Activated CD8-positive, alpha-beta memory T cell treated with anti-CD3 and anti-CD28 coated beads for 4 hours (primary cell): Measurements from ENCODE around the gene ZBTB7C.

Source experiments
- DNase-seq, 2 donors: peaks; one replicate each; pipeline ENCODE4 v3.0.0-alpha.2; 2020; ENCODE audit warnings: low read depth in 2 of 2

The ZBTB7C gene

DNA sequence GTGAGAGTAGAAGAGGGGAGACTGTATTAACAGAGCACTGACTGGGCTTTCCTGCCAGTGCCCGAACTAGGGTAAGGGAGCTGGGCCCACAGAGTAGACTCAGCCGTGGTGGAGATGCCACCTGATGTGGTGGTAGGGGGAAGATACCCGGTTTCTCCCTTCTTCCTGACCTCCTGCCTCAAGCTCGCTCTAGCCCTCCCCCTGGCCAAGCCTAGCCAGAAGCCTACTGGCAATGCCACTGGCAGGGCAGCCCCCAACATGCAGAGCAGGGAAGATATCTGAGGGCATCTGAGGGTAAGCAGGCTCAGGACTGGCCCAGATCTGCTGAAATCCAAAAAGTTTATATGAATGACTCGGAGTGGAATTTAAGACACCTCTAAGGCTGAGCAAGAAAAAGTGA is 316.1 kb downstream of the ZBTB7C start:
- no peak for DNase-seq

DNA sequence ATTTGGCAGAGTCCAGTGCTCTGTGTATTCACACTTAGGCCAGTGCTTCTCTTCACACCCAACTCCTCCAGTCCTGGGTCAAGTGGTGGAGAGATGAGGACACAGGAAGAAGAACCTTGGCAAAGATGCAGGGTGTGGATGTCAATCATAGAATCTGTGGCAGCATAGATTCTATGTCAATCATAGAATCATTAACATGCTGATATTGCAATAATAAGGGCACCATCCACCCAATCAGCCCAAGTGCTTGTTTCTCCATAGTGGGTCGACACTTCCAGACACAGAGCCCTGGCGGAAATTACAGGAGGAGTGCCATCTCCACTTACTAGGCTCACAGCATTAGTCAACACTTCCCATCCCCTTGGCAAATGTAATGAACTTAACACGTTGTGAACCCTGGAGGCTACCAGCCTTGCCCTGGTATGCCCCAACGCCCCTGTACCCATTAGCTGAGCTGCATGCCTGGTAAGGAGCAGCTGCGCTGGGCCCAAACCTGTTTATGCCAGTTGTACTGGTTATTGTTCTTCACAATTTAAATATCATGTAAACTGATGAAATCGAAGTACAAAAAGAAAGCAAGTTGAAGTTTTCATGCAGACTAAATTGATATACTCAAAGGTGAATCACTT is 317.2 kb downstream of the ZBTB7C start:
- no peak for DNase-seq

DNA sequence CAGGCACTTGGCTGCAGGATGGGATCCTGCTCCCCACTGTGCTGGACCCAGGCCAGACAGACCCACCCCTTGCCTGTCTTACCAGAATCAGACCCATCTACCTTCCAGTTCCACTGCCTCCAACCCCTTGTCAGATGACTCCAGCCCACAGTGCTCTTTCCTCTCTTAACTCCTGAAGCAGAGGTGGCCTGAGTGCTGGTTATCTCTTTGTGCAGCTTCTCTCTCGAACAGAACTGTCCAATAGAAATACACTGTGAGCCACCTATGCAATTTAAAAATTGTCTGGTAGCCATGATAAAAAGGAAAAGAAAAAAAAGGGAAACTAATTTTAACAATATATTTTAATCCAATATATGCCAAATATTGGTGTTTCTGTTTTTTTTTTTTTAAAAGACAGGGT is 318.5 kb downstream of the ZBTB7C start:
- no peak for DNase-seq

DNA sequence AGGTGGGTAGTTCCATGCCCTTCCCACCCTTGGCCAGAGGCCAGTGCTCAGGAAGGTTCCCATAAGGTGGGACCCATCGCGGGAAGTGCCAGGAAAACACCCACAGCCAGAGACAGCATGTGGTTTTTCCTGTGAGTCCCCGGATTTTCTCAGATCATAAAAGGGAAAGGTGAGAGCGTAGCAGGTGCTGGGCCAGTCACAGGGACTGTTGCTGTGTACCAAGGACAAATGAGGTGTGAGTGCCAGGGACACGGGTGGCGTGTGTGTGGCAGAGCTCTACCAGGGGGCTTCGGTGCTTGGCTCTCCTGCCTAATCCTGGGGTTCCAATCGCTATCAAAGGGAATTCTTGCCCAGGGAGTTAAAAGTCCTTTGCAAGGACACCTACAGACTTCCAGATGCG is 319.2 kb downstream of the ZBTB7C start:
- DNase-seq: no peak

DNA sequence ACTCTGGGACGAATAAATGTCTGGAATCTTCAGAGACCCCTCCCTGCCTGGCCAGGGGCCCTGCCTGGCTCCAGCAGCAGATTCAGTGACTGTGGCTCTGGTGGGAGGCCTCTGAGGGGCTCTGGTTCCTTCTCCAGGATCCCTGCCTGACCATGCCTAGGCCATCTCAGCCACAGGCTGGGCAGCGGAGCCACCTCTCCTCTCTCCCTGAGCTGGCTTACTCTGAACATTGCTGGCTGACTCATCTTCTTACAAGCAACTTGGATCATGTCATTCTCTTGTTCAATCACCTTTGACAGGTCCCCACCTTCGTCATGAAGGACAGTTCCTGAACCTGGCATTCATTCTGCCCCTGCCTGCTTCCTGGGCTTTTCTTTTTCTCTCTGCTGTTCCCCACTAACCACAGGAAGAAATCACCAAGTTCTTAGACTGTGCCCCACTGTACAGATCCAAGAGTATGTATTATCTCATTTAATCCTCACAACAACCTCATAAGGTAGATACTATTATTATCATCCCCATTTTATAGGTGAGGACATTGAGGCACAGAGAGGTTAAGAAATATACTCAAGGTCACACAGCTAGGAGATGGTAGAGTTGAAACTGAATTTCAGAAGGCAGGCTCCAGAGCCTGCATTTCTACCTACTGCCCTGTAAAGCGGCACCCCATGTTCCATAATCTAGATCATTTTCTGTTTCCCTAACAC is 323.2 kb downstream of the ZBTB7C start:
- DNase-seq: no peak

DNA sequence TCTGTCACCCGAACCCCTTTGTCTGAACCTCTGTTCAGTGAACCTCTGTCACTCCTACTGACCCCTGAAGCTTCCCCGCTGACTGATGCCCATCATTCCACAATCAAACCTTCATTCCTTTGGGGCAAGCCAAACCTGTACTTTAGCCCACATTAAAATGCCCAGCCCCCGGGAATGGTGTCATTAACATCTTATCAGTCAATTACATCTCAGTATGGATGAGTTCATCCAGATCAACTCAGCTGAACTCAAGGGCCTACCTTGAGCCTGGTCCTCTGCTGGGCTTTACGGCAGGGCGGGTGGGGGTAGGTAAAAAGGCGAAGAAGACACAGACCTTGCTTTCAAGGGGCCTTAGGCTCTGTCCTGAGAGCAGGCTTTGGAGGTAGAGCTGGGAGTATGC is 324.3 kb downstream of the ZBTB7C start:
- no peak for DNase-seq

DNA sequence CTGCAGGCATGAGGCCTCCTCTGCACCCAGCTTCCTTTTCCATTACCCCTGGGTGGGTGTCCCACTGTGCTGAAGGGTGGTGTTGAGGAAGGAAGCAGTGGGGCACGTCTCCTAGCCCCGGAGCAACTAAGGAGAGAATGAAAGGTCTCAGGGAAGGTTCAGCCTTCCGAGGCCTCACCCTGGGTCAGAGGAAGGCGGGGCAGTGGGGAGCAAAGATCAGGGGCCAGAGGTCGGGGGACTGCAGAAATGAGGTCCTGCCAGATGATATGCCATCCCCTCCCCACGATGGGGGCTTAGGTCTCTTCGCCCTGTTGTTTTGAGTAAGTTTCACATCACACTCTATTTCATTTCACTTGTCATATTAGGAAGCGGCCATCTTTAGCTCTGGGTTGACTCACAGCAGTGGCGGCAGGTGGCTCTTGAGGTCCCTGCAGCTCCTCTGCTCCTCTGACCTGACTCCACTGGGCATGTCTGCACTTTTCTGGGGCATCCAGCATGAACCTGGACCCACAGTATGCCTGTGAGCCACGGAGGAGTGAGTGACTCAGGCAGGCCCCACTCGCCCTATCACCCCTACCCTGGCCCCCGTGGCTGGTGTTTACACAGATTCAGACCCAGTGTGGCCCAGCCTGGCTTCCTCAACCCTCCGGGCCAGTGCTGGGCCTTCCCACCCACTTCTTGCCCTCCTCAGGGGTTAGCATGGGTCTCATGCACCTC is 325.0 kb downstream of the ZBTB7C start:
- no peak for DNase-seq

DNA sequence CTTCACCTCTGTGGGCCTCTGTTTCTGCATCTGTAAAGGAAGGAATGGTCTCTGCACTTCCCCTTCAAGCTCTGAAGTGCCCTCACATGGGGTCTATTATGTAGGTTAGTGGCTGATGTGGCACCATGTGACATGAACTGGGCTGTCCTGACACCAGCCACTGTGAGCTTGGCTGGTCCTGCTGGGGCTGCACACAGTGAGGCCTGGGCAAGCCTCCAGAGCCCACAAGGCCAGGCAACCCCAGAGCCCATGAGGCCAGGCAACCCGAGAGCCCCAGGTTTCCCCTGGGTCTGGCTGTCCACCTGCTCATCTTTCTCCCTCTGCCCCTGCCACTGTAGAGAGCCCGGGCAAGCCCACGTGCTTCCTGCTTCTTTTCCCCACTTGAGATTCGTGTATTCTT is 328.6 kb downstream of the ZBTB7C start:
- no peak for DNase-seq

DNA sequence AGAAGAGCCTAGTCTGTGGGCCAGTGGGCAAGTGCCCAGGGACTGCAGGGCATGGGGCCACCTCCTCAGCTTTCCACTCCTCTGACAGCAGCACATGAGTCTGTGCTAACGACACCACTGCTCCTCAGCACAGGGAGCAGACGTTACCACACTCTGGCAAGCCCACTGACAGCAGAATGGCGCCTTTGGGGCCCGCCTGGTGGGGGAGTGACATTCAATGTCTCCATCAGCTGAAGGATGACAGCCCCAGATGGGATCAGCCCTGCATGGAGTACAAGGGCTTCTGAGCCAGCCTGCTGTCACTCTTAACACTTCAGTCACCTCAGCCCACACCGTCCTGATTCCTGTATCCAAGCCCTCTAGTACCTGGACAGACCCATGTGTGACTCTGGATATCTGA is 329.3 kb downstream of the ZBTB7C start:
- DNase-seq: no peak

DNA sequence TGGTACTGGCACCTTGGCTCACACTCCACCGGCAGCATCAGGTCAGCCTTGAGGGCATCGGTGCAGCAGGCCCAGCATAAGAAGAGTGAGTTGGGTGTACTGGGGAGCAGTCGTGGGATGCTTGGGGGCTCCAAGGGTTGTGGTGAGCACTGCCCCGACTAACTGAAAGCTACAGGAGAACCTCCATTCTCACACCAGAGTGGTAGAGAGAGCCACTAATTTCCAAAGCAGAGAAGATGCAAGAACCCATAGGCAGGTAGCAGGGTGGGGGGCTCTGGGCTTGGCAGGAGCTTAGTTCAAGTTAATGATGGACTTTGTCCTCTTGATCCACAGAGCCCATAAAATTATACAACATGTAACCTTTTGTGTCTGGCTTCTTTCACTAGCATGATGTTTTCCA is 330.7 kb downstream of the ZBTB7C start:
- no peak for DNase-seq

DNA sequence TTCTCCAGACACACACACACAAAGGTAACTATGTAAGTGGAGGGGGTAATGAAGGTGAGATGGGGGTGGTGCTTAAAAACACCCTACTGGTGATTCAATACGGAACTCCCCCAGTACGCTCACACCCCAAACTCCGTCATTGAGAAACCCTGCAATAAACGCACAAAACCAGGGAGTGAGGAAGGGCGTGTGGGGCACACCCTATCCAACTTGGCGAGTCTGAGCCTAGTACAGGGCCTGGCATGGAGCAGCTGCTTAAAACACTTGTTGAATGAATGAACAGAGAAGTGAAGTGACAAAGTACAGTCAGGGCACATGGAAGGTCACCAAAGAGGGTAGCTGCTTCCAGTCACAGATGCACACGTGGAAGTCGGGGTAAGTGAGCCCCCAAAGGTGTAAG is 331.9 kb downstream of the ZBTB7C start:
- no peak for DNase-seq

DNA sequence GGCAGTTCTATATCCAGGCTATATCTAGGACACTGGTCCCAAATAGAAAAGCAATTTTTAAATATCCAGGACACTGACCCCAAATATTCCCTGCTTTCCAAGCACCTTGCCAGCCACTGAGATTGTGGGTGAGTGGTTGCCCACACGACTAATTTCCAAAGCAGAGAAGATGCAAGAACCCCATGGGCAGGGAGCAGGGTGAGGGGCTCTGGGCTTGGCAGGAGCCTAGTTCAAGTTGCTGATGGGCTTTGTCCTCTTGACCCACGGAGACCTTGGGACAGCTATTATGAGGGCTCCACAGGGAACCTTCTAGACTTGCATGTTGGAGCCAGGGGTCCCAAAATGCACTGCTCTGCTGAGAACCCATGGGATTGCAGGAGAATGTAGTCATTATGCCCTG is 332.7 kb downstream of the ZBTB7C start:
- DNase-seq: no peak

DNA sequence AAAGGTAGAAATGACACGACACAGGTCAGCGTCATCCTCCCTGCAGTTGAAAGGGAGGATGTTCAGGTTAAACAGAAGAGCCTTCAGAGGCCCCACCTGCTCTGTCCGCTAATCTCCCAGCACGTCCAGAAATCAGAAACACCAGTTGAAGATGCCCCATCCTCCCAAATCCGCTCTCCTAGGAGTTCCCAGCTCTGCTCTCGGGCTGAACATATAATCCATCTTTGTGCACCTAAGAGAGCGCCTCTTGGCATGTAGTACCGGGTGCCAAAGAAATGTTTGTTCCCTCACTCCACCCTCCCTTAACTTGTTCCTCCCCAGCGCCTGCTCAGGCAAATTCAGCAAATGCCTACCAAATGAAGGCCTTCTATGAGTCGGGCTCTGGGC is 333.5 kb downstream of the ZBTB7C start:
- DNase-seq: no peak

DNA sequence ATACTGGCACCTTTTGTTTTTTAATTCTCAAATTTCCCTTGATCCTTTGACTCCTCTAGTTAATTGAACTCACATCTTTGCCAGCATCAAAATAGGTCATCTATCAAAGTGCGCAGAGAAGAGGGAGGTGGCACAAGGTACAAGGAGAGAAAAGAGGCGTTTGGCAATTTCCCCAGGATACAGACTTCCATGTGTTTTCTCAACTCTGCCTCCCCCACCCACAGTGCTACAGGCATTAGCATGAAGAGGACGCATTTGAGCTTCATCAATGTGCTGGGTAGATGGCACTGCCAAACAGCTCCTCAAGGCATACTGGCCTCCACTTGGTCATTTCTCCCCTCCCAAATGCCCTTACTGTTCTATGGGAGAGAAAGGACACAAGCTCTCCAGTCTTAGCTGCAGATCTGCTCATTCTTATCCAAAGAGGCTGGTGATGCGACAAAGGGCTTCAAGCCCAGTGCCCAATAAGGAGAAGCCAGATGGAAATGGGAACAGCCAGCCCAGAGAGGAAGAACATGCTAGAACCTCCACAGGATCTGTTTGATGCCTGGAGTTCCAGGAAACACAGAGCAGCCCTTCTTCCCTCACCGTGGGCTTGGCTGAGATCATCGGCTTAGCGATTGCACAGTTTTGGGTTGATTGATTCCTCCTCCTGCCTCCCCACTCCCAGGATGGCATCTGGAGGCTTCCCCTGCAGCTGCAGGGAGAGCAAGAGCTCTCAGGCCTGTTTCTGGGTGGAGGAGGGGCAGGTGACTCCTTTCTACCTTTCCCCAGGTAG is 334.1 kb downstream of the ZBTB7C start:
- DNase-seq: no peak

DNA sequence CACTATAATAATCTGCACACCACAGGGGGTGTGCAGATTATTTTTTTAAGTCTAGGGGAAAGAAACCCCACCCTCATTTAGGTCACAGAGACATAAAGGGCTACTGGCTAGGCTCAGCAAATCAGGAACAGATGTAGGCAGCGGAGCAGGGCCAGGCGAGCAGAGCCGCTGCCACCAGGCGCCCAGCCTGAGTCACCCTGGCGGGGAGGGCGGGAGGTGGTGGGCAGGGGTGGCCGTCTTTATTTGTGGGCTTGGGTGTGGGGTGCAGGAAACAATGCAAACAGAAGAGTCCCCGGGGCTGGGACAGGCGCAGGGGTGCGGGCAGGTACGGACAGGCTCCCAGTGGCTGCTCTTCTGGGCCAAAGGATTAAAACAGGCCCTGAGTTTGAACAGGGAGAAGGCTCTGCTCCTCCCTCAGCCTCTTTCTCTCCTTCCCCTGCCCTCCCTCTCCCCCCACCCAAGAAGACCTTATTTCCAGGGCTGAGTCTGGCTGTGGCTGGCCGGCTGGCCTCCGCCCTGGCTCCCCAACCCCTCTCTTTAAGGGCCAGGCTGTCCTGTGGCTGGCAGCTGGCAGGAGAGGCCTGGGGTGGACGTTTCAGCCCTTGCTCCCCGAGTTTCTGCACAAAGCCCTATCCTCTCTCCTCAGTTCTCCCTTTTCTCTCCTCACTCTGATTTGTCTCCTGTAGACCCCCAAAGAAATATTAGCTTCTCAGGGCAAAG is 335.8 kb downstream of the ZBTB7C start:
- no peak for DNase-seq

DNA sequence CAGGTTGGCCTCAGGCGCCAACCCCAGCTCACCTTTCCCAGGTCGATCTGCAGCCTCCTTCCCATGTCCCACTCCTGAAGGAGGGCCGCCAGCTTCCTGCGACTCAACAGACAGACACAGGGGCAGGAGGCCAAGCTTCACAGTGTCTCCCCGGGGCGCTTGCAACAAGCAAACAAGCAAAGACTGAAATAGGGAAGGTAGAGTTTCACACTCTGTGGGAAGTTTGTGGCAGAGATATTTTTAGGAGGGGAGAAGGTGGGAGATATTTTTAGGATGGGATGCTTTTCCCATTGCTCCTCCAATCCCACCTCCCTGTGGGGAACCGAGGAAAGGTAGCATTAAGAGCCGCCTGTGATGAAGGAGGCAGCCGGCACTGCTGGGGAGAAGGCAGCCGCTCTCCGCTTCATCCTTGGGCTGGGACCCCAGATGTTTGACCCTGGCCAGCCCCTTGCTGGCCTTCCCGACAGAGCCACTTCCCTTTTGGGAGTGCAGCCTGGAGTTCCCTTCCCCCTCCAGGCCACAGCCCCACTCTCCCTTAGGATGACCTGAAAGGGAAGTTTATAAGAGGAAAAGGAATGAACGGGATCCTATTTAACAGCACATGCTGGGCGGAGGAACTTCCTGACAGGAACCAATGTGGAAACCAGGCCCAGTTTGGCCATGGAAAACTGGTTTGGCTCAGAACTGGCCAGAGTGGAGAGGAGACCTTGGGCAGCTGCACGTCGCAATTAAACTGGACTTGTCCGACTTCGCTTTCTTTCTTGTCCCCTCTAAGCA is 336.6 kb downstream of the ZBTB7C start:
- DNase-seq: no peak

DNA sequence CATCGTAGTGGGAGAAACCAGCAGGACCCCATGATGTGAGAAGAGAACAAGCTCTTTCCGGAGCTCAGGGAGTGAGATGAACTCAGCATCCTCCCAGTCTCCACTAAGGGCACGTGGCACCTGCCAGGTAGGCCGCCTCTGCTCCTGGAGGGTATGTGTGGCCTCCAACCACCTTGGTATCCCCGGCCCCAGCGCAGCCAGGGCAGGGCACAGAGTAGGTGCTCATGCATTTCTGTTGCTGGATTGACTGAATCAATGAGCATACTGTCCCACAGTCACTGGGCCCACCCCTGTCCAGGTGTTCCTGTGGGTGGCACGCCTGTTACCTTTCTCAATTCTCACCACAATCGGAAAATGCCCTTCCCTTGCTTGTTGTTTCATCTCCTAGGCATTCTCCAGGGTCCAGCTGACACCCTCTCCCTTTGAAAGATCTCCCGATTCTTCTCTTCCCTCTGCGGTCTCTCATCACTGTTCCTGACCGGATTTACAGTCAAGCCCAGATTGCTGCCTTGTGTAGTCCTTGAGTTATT is 340.2 kb downstream of the ZBTB7C start:
- DNase-seq: no peak

DNA sequence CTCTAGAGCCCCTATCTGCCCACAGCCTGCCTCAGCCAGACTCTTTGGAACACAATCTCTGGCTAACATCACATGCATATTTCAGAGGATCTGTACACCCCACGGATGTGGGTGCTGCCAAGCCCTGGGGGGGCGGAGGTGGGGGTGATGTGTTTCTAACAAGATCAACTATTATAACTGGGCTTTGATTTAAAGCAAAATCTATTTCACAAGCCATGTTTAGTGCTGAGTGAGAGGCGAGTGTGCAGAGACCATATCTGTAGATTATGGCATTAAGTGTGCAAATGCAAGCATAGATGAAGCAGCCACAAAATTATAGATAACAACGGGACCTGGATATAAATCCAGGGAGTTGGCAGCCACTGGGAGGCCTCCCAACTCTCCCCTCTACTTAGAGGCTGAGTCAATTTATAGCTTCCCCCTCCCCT is 342.9 kb downstream of the ZBTB7C start:
- DNase-seq: no peak

DNA sequence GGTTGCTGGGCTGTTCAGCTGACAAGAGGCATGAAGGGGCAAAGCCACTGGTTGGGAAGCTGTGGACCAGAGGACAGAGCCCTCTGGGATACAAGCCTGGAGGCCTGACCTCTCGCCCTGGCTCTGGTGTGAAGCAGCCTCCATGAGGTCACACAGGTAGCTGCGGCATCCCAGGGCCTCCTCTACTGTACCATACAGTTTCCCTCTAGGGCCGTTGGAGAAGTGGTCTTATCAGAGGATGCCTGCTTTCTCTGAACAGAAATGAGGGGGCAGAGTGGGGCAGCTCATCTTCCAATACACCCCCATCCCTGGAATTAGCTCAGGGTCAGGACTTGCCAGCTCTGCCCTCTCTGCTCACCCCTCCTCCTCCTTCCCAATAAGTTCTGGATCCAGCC is 343.6 kb downstream of the ZBTB7C start:
- no peak for DNase-seq

DNA sequence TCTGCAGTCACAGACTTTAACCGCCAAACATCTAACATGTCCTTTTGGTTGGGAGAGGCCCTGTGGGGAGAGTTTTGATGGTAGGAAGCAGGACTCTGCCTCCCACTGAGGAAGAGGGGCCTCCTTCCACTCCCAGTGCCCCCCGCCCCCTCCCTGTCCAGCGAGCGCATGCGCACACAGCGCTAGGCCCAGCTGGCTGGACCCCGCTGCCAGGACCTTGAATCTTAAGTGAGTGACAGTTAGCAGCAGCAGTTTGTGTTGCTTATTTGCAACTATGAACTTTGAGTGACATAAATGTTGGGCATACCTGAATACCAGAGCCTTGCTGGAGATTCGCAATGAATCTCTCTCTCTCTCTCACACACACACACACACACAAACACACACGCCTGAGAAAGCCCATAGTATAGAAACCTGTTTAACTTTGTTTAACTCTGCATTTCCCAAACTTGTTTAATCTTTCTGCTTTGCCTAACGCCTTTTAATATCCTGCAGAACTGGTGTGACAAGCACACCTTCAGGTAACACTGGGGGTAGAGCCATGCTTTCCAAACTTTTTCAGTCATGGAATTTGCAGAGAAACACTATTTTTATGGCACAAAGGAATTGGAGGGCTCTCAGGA is 344.1 kb downstream of the ZBTB7C start:
- DNase-seq: no peak
